Inflammatory macrophage (primary cell): ENCODE results near the gene LOC101059915.
A peak's percentile ranks its signal among the peaks of the same experiment; 100 is the strongest.
"Not testable (repeated sequence)": the region's sequence is repeated elsewhere in the genome, so short reads cannot be mapped to it uniquely, and the experiment has no call there.

ENCODE experiments used
- DNase-seq, 2 donors: peaks; one replicate each; pipeline ENCODE4 v3.0.0-alpha.2; 2020 to 2022

Gene LOC101059915

GRCh38 chrX:71640002-71640401 is 27.3 kb upstream of the LOC101059915 start:
- DNase-seq, result no peak

GRCh38 chrX:71644406-71644805 is 22.9 kb upstream of the LOC101059915 start:
- not testable (repeated sequence) for DNase-seq

GRCh38 chrX:71650333-71650969 is 16.9 kb upstream of the LOC101059915 start:
- no peak for DNase-seq

- DNase-seq, result peak; percentile 52 to 55
Observed at GRCh38 chrX:71652405-71652804, 14.9 kb upstream of the LOC101059915 start.

- no peak for DNase-seq
Observed at GRCh38 chrX:71653344-71653743, 14.0 kb upstream of the LOC101059915 start.

GRCh38 chrX:71657267-71657666 is 10.1 kb upstream of the LOC101059915 start:
- no peak for DNase-seq

GRCh38 chrX:71659342-71659741 is 8.0 kb upstream of the LOC101059915 start:
- no peak for DNase-seq

GRCh38 chrX:71659959-71660358 is 7.4 kb upstream of the LOC101059915 start:
- no peak for DNase-seq

- no peak for DNase-seq
Observed at GRCh38 chrX:71660562-71661416, 6.6 kb upstream of the LOC101059915 start.

GRCh38 chrX:71661919-71662318 is 5.4 kb upstream of the LOC101059915 start:
- no peak for DNase-seq

GRCh38 chrX:71662654-71663053 is 4.7 kb upstream of the LOC101059915 start:
- DNase-seq, result peak in 1 of 2 donors; percentile 3

GRCh38 chrX:71663238-71663637 is 4.1 kb upstream of the LOC101059915 start:
- not testable (repeated sequence) for DNase-seq

GRCh38 chrX:71664202-71664601 is 3.1 kb upstream of the LOC101059915 start:
- DNase-seq, result not testable (repeated sequence)

- DNase-seq, result no peak
Observed at GRCh38 chrX:71664889-71665491, 2.4 kb upstream of the LOC101059915 start.

- DNase-seq, result no peak
Observed at GRCh38 chrX:71665747-71666146, 1.6 kb upstream of the LOC101059915 start.

- DNase-seq, result no peak
Observed at GRCh38 chrX:71666240-71667223, 814 bp upstream of the LOC101059915 start.

GRCh38 chrX:71668248-71668595 is 876 bp downstream of the LOC101059915 start:
- DNase-seq, result no peak

GRCh38 chrX:71669492-71669891 is 2.1 kb downstream of the LOC101059915 start:
- DNase-seq, result no peak

- DNase-seq, result peak in 1 of 2 donors; percentile 15
Observed at GRCh38 chrX:71669947-71670346, 2.6 kb downstream of the LOC101059915 start.

- DNase-seq, result no peak
Observed at GRCh38 chrX:71671043-71671780, 3.9 kb downstream of the LOC101059915 start.

GRCh38 chrX:71671938-71672337 is 4.6 kb downstream of the LOC101059915 start:
- DNase-seq, result no peak

GRCh38 chrX:71675636-71676035 is 8.3 kb downstream of the LOC101059915 start:
- DNase-seq, result not testable (repeated sequence)
